ENCODE data around the gene EVPLL.
"Not testable (repeated sequence)": the region's sequence is repeated elsewhere in the genome, so short reads cannot be mapped to it uniquely, and the experiment has no call there.

DNA sequence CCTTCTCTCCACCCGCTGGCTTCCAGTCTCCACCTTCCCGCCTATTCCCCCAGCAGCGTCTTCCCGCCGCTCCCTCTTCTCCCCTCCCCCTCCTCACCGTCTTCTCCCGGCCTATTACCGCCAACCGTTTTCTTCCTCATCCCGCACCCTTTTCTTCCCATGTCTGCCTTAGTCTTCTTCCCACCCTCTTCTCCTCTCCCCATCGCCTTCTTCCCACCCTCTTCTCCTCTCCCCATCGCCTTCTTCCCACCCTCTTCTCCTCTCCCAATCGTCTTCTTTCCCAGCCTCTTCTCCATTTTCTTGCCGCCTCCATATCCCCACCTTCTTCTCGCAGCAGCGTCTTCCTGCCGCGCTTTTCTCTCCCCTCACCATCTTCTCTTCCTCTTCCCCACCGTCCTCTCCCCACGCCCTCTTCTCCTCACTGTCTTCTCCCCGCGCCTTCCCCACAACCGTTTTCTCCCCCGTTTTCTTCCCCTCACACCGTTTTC is 33.8 kb downstream of the EVPLL start:
- TF ChIP-seq, protein P1, sequence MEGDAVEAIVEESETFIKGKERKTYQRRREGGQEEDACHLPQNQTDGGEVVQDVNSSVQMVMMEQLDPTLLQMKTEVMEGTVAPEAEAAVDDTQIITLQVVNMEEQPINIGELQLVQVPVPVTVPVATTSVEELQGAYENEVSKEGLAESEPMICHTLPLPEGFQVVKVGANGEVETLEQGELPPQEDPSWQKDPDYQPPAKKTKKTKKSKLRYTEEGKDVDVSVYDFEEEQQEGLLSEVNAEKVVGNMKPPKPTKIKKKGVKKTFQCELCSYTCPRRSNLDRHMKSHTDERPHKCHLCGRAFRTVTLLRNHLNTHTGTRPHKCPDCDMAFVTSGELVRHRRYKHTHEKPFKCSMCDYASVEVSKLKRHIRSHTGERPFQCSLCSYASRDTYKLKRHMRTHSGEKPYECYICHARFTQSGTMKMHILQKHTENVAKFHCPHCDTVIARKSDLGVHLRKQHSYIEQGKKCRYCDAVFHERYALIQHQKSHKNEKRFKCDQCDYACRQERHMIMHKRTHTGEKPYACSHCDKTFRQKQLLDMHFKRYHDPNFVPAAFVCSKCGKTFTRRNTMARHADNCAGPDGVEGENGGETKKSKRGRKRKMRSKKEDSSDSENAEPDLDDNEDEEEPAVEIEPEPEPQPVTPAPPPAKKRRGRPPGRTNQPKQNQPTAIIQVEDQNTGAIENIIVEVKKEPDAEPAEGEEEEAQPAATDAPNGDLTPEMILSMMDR (IDR thresholded peaks at IDR 0.05 in 8 of 11, conservative IDR thresholded peaks at IDR 0.05 in 3 of 11) = not testable (repeated sequence)
- not testable (repeated sequence) for TF ChIP-seq POLR2A (IDR thresholded peaks at IDR 0.05)

Data from spleen (tissue), 7 donors.